ENCODE data around the gene ZNF341.

ZNF341 gene

DNA sequence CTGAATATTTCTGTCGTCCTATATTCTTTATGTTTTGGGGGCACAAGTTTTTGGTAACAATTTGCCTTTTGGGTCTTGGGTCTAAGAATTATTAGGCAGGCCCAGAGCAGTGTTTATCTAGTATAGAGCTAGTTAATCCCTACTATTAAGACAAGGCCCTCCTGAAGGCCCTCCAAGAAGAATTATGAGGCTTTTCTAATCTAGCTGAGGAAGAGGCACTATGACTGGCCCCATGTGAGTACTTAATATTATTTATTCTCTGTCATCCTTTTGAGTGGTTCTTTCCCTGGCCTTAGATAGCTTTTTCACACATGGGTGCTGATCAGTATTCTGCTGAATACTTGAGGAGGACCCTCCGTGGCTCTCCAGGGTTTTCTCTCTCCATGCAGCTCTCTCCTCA, 104.5 kb downstream of the ZNF341 start:
- ChIA-PET POLR2A (interaction anchor here (0.5 kb wide), 1 partner anchor 1385 kb away, joined by 4 read pairs; no protein-coding TSS in a partner anchor), CTCF (interaction anchor here (0.6 kb wide), 1 partner anchor 471 kb away, joined by 3 read pairs; no protein-coding TSS in a partner anchor)
- Histone ChIP-seq H3K4me1 (ENCODE audit: control insufficient read depth, insufficient read depth, low read length) (peaks cover 12% of the 10 kb centered on the region), H3K9me3 (ENCODE audit: control insufficient read depth, insufficient read depth, low read depth, low read length) (no peaks in the 10 kb centered on the region), H3K4me3 (ENCODE audit: low read depth, low read length) (no peak overlapping the region), H3K27ac (ENCODE audit: extremely low read depth, low read depth, low read length) (no peak overlapping the region), H3K36me3 (ENCODE audit: control insufficient read depth in 2 of 2, insufficient read depth in 1 of 2, low read length in 2 of 2) (peaks cover 0 to 3% of the 10 kb centered on the region in 2 experiments; a peak in 2 of 3 replicates)
- TF ChIP-seq ZNF514 (tag by site-specific recombination; IDR thresholded peaks at IDR 0.05) (no peak), SP3 (tag by site-specific recombination; IDR thresholded peaks at IDR 0.05) (no peak), BCL11A (tag by site-specific recombination; IDR thresholded peaks at IDR 0.05; ENCODE audit: low read depth) (no peak), ZNF513 (tag by site-specific recombination; IDR thresholded peaks at IDR 0.05) (no peak), MEIS1 (CRISPR knock-in tag; IDR thresholded peaks at IDR 0.05; ENCODE audit: borderline replicate concordance) (no peak), ZNF23 (tag by site-specific recombination; IDR thresholded peaks at IDR 0.05; ENCODE audit: borderline replicate concordance) (no peak), ZNF610 (tag by site-specific recombination; IDR thresholded peaks at IDR 0.05; ENCODE audit: borderline replicate concordance) (no peak), BCL6B (tag by site-specific recombination; IDR thresholded peaks at IDR 0.05) (no peak), ZNF221 (tag by site-specific recombination; IDR thresholded peaks at IDR 0.05; ENCODE audit: borderline replicate concordance) (no peak), ZNF324 (tag by site-specific recombination; IDR thresholded peaks at IDR 0.05) (no peak), ZNF266 (tag by site-specific recombination; IDR thresholded peaks at IDR 0.05; ENCODE audit: low read depth) (no peak), ZBTB48 (tag by site-specific recombination; IDR thresholded peaks at IDR 0.05) (no peak), ZNF701 (tag by site-specific recombination; IDR thresholded peaks at IDR 0.05) (no peak), ZNF626 (tag by site-specific recombination; IDR thresholded peaks at IDR 0.05) (no peak), REPIN1 (tag by site-specific recombination; IDR thresholded peaks at IDR 0.05; ENCODE audit: low read depth) (no peak), TRIM28 (IDR thresholded peaks at IDR 0.05; ENCODE audit: borderline replicate concordance, low read length) (no peak), ZNF398 (tag by site-specific recombination; IDR thresholded peaks at IDR 0.05) (no peak), ZNF664 (tag by site-specific recombination; IDR thresholded peaks at IDR 0.05) (no peak), ZNF16 (tag by site-specific recombination; IDR thresholded peaks at IDR 0.05; ENCODE audit: low read depth) (no peak)
- TF ChIP-seq, protein P1, sequence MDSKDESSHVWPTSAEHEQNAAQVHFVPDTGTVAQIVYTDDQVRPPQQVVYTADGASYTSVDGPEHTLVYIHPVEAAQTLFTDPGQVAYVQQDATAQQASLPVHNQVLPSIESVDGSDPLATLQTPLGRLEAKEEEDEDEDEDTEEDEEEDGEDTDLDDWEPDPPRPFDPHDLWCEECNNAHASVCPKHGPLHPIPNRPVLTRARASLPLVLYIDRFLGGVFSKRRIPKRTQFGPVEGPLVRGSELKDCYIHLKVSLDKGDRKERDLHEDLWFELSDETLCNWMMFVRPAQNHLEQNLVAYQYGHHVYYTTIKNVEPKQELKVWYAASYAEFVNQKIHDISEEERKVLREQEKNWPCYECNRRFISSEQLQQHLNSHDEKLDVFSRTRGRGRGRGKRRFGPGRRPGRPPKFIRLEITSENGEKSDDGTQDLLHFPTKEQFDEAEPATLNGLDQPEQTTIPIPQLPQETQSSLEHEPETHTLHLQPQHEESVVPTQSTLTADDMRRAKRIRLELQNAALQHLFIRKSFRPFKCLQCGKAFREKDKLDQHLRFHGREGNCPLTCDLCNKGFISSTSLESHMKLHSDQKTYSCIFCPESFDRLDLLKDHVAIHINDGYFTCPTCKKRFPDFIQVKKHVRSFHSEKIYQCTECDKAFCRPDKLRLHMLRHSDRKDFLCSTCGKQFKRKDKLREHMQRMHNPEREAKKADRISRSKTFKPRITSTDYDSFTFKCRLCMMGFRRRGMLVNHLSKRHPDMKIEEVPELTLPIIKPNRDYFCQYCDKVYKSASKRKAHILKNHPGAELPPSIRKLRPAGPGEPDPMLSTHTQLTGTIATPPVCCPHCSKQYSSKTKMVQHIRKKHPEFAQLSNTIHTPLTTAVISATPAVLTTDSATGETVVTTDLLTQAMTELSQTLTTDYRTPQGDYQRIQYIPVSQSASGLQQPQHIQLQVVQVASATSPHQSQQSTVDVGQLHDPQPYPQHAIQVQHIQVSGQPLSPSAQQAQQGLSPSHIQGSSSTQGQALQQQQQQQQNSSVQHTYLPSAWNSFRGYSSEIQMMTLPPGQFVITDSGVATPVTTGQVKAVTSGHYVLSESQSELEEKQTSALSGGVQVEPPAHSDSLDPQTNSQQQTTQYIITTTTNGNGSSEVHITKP (tag by site-specific recombination; IDR thresholded peaks at IDR 0.05): no peak

All from HEK293 (cell line).